ENCODE measurements around the gene APOL1.
"Not testable (repeated sequence)": the region's sequence is repeated elsewhere in the genome, so short reads cannot be mapped to it uniquely, and the experiment has no call there.

APOL1 gene

DNA sequence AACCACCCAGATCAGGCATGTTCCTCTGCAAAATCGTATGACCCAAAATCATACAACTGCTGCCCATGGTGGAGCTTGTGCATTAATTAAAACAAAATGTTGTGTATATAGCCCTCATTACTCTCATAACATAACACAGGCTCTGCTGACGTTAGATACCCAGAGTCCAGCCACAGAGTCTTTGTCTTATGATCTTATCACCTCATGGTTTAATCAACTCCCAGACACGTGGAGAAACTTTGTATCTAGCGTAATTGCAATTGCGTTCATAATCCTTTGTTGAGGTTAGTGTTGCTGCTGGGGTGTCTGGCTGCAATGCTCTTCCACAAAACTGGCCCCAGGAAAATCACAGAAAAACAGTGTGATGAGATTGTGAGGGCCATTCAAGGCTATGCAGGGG is 5.0 kb upstream of the APOL1 start:
- no peak for DNase-seq

DNA sequence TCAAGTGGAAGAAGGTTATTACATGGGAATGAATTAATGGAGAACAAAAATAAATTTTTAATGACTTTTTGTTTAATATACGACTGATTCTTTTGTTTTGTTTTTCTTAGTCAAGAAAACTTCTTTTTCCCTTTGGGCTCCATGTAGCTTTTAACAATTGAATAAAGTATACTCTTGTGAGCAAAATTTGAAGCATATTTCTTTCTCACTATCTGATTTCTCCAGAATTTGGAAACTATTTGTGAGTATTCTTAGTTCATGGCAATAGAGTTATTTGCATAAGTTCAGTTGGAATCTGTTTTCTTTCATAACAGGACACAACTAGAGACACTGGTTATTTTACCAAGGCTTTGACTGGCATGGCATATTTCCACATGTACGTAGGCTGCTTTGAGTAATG is 3.8 kb upstream of the APOL1 start:
- DNase-seq, result no peak

DNA sequence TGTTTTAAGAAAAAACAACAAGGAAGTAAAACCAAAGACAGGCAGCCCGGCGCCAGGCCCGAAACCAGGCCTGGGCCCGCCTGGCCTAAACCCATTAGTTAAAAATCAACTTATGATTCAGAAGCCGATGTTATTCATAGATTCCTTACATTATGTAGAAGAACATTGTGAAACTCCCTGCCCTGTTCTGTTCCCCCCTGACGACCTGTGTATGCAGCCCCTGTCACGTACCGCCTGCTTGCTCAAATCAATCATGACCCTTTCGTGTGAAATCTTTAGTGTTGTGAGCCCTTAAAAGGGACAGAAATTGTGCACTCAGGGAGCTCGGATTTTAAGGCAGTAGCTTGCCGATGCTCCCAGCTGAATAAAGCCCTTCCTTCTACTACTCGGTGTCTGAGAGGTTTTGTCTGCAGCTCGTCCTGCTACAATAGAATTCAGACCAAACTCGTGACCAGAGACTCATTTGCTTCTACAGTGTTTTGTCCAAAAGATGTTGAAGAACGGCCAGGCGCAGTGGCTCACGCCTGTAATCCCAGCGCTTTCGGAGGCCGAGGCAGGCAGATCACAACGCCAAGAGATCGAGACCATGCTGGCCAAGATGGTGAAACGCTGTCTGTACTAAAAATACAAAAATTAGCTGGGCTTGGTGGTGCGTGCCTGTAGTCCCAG is 2.5 kb upstream of the APOL1 start:
- DNase-seq, result not testable (repeated sequence)

DNA sequence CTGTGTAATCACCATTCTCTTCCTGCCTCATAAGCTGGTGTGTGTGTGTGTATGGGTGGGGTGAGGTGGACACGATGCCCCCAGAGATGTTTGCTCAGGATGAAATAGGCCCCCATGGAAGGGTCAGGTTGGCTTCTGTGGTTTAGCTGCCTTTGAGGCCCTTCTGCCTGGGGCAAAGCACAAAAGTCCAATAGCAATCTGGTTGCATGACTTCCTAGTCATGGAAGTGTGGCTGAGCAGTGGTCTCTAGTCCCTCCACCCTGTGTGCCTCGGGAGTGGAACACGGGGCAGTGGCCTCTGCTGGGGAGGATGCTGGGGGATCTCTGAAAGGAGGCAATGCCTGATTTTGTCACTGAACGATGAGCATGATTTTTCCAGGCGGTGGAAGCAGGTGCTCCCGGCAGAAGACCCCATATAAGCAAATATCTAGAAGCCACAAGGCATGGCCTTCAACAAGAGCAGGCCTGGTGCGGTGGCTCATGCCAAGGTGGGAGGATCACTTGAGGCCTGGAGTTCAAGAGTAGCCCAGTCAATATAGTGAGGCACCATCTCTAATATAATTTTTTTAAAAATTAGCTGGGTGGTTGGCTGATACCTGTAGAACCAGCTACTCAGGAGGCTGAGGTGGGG is 839 bp upstream of the APOL1 start:
- not testable (repeated sequence) for DNase-seq

DNA sequence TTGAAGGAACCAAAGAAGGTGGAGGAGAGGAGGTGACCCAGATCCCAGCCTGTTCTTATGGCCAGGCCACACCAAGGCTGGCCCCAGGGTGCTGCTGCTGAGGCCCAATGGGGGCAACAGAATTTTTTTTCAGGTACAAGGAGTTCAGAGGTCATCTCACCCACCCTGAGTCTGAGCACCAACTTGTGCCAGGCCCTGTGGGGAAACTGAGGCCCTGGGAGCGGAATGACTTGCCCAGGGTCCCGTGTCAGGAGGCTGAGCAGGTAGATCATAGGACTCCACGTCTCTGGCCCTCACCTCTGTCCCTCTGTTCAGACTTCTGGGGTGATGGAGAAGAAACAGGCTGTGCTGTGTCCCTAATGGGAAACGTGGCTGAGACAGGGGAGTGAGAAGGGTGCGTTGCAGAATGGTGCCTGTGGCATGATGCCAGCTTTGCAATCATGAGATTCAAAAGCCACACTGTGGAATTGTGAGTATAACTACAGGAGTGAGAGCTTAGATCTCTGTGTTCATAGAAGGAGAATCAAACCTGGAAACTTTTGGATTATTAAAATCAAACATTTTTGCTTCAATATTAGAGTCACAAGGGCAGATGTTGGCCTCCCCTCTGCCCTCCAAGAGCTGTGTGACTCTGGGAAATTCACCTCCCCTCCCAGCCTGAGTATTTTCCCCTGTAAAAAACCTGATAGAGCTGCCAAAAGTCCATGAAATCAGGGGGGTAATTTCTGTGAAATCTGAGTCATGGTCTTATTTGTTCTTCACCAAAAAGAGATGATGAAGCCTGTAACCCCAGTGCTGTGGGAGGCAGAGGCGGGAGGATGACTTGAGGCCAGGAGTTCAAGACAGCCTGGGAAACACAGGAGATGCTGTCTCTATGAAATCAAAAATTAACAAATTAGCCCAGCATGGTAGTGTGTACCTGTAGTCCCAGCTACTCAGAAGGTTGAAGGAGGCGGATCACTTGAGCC is 874 bp downstream of the APOL1 start:
- DNase-seq, result no peak

DNA sequence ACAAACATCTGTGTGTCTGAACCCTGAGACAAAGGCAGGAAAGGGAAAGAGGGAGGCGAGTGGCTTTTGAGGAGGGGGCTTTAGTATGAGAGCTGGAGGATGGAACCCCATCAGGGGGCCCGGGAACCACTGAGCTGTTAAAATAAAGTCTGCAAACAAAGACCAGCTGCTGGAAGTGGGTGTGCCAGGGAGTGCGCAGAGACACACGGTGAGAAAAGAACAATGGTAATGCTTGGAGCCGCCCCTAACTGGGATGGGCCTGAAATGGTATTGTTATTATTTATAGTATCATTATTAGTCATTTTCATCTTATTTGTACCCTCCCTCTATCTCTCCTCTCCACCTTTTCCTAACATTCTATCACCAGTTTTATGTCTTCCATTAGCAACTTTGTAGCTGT is 2.6 kb downstream of the APOL1 start:
- not testable (repeated sequence) for DNase-seq

DNA sequence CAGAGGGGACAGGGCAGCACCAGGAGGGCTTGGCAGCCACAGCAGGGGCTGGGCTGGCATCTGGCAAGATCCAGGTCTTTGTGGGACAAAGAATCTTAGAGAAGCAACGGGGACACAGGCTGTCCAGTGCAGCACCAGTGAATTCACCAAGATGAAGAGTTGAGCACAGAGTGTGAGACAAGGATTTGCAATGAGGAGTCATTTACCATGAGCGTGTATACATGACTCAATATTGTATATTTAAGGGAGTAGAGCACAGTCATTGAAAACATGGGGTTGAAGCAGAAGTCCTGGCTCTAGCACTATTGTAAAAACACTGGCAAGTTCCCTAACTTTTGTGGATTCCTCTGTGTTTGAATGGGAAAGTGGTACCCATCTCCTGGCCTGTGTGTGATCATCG is 3.5 kb downstream of the APOL1 start:
- no peak for DNase-seq

DNA sequence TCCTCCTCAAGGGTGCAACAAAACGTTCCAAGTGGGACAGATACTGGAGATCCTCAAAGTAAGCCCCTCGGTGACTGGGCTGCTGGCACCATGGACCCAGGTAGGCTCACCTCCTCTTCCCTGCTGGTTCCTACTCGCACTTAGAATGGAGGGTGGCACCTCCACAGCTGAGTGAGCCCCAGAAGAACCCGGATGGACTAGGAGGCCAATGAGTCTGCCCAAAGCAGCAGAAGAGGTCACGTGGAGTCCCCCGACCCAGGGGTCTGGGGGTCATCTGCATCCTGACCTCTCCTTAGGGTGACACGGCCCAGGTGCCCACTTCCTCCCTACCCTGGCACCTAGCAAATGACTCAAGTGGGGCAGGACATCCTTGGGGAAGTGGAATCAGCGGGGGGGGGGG is 4.4 kb downstream of the APOL1 start:
- no peak for DNase-seq

DNA sequence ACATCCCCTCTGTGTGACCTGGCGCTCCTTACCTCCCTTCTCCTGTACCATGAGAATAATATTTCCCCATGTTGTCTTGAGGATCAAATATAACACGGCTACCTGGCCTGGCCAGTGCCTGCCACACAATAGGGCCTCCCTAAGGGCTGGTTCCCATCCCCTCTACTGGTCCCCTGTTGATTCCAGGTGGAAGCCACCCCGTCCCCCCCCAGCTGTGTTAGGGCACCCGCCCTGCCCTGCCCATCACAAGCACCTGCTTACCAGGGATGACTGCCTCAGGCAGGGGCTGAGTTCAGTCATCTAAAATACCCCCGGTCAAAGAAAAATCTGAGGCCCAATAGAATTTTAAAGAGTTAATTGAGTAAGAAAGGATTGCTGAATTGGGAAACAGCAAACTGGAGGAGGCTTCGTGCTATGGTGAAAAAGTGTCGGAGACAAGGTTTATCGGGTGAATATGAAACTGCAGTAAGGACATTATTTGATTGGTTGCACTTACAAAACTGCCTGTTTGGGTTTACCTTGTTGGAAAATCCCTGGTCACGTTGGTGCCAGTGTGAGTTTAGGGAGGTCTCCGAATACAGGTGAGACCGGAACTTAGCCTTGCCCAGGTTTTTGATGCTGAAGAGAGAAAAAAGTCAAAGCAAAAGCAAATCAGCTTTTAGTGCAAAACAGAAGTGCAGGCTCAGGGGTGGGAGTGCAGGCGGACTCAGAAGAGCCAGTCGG is 5.2 kb downstream of the APOL1 start:
- no peak for DNase-seq

DNA sequence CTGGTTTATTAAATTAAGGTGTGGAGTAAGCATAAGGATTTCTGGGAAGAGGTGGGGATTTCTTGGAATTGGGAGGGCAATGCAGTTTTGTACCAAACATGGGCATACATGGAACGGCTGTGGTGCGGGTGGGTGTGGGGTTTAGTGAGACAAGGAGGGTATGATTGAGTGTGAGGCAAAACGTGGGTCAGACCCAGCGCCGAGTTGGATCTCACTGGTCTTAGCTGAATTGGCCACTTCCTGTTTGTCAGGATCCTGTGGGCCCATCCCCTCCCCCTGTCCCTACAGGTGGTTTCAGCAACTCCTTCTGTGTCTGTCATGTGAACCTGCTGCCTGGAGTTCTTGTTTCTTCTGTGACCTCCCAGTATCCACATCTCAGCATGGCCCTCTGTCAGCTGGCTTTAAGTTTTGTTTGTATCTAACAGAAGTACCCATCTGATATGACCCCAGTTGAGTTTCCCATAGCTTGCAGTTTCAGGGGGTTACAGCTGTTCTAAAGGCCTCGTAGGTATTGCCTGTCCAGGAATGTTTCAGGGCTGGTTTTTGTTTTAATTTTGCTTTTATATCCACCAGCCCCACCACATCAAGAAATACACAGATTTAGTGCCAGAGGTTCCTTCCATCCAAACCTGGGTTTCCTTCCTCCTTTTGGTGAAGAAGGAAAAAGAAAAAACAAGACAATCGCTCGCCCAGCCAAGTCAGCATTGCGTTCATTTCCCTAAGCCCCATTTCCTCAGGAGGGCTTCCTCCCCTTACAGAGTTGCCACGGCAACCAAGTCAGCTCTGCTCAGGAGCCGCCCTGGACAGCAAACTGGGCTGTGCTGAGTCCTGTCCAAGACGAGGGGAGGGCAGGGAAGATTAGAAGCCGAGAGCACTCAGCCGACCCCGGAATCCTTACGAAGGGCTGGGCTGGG is 6.0 kb downstream of the APOL1 start:
- DNase-seq, result no peak

DNA sequence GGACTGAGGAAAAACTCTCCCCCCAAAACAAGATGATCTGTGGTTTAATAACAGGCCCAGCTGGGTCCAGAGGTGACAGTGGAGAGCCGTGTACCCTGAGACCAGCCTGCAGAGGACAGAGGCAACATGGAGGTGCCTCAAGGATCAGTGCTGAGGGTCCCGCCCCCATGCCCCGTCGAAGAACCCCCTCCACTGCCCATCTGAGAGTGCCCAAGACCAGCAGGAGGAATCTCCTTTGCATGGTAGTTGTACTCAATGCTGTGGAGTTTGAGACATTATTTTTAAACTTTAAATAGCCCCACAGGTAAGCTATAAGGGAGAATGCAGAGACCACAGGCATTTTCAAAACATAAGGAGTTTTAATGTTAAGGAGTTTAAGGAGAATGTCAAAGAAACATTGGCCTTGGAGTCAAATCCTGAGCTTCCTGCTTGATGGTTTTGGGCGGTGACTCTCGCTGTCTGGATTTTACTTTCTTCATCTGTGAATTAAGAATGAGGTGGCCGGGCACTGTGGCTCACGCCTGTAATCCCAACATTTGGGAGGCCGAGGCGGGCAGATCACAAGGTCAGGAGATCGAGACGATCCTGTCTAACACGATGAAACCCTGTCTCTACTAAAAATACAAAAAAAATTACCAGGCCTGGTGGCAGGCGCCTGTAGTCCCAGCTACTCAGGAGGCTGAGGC is 6.8 kb downstream of the APOL1 start:
- DNase-seq, result no peak

DNA sequence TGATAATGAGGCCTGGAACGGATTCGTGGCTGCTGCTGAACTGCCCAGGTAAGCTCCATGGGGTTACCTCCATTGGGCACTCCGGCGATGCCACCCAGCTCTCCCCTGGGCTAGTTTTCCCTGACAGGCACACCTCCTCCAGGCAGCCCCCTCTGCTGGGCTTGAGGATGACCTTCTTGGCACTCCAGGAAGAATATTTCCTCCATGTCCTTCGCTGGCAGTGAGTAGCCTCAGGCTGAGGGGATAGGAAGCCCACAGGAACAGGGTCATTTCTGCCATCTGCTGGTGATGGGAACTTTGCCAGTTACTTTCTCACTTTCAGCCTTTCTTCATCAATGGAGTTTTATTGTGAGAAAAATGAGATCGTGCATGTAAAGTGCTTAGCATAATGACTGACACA is 8.7 kb downstream of the APOL1 start:
- DNase-seq, result not testable (repeated sequence)

DNA sequence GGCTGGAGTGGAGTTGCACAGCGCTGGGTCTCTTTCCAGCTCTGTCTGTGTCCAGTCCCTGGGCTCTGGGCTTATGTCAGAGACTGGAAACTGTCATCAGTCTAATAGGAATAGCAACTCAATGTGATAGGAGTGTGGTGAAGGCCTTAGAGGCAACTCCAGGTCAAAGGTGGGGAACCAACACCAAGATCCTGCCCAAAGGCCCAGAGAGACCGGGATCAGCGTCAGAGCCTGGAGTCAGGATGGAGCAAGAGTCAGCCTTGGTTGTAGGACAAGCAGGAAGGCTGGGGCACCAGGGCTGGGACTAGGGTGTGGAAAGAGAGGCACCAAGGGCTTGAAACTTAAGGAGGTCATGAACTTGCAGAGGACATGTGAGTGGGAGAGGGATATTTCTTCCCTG is 9.4 kb downstream of the APOL1 start:
- not testable (repeated sequence) for DNase-seq

DNA sequence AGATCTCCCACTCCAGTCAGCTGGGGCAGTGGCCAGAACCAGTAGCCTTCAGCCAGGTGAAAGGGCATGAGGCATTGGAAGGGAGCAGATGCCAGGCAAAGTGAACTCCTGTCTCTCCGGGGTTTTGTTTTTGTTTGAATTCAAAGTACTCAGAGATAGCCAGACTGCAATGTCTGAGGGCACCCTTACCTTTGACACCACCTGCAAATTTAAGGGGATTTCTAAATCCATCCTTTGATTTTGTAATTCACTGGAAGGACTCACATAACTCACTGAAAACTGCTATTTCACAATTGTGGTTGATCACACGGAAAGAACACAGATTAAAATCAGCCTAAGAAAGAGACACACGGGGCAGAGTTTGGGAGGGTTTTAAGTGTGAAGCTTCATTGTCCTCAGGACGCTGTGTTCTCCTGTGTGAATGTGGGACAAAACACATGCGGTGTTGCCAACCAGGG is 10.3 kb downstream of the APOL1 start:
- not testable (repeated sequence) for DNase-seq

DNA sequence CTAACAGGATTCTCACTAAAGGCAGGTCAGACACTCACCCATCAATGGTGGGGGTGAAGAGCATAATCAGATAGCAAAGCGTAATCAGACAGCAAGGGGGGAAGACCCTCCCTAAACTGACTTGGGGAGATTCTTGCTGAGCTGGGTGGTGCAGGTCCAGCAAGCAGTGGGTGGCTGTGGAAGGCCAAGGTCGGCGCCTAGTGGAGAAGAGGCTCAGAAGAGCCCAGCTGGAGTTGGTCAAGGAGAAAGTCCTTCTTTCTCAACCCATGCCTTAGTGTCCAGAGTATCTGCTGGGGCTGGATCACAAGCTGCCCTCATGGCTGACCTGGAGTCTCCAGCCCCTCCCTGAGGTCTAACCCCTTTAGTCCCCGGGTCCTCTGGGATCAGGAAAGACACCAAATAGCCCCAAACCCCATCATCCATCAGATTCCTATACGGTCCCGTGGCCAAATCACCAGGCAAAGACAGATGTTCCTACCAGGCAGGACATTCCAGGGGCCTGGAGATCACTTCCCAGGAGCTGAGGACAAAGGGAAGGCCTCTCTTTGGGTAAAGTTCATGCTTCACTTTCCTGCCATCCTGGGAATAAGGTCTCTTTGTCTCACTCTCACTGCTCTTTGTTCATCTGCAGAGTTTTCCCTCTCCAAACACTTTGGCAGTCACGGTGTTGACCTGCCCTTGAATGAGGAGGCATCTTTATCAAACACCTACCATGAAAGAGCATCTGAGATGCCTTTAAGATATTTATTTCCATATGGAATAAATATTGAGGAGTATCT is 11.1 kb downstream of the APOL1 start:
- not testable (repeated sequence) for DNase-seq

DNA sequence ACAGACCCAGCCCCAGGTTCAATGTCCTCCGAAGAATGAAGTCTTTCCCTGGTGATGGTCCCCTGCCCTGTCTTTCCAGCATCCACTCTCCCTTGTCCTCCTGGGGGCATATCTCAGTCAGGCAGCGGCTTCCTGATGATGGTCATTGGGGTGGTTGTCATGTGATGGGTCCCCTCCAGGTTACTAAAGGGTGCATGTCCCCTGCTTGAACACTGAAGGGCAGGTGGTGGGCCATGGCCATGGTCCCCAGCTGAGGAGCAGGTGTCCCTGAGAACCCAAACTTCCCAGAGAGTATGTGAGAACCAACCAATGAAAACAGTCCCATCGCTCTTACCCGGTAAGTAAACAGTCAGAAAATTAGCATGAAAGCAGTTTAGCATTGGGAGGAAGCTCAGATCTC is 14.1 kb downstream of the APOL1 start:
- DNase-seq, result no peak

DNA sequence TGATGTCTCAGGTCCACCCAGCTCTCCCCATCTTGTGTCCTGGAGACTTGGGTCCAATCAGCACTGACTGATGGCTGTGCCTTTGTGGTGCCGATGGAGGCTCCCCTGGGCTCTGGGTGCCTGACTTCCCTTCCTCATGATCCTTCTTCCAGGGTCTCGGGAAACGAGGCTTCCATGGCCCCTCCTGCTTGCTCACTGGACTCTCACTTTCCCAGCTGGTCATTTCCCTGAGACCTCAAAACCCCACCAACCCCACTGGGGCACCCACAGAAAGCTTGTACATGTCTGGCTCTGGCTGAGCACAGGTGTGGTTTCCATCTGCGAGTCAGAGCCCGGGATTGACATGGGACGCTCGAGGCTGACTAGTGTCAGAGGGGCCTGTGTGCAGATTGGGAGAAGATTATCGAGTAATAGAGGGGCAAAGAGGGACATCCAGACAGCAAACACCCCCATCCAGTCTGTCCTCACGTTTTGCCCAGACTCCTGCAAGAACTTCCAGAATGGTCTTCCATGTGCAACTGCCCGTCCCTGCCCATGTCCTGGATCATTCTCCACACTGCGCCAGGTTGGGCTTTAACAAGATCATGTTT is 15.1 kb downstream of the APOL1 start:
- DNase-seq, result no peak

DNA sequence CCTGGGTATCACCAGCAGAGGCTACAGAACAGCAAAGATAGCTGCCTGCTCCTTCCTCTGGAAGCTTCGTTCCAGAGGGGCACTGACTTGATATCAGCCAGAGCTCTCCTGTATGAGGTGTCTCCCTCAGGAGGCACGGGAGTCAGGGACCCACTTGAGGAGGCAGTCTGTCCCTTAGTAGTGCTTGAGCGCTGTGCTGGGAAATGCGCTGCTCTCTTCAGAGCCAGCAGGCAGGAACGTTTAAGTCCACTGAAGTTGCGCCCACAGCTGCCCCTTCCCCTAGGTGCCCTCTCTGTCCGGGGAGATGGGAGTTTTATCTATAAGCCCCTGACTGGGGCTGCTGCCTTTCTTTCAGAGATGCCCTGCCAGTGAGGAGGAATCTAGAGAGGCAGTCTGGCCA is 18.3 kb downstream of the APOL1 start:
- DNase-seq, result not testable (repeated sequence)

DNA sequence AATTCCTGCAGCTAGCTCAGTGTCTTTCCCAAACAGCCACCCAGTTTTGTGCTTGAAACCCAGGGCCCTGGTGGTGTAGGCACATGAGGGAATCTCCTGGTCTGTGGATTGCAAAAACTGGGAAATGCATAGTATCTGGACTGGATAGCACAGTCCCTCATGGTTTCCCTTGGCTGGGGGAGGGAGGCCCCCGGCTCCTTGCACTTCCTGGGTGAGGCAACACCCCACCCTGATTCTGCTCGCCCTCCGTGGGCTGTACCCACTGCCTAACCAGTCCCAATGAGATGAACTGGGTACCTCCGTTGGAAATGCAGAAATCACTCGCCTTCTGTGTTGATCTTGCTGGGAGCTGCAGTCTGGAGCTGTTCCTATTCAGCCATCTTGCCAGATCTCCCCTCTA is 19.0 kb downstream of the APOL1 start:
- not testable (repeated sequence) for DNase-seq

DNA sequence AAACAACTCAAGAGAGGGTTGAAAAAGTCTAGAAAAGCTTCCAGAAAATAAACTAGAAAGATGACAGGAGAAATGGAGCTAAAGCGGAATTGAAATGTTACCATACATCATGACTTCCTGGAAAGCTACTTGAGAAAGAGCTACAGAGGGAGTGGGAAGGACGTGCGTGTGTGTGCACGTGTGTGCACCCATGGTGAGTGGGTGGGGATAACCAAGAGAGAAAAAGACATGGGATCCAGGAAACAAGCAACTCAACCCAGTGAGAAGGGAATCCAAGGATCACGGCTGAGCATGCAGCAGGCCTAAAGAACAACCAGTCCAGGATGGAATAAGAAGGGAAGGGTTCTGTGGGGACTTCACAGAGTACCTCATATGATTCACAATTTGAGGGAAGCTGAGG is 21.6 kb downstream of the APOL1 start:
- no peak for DNase-seq

All from NCI-H1694 treated with DMSO at 0.1 percent for 48 hours (cell line).